Measurements from ENCODE around the gene ANTXRL.
A peak's percentile ranks its signal among the peaks of the same experiment; 100 is the strongest.
"Not testable (repeated sequence)": the region's sequence is repeated elsewhere in the genome, so short reads cannot be mapped to it uniquely, and the experiment has no call there.

The ANTXRL gene

DNA sequence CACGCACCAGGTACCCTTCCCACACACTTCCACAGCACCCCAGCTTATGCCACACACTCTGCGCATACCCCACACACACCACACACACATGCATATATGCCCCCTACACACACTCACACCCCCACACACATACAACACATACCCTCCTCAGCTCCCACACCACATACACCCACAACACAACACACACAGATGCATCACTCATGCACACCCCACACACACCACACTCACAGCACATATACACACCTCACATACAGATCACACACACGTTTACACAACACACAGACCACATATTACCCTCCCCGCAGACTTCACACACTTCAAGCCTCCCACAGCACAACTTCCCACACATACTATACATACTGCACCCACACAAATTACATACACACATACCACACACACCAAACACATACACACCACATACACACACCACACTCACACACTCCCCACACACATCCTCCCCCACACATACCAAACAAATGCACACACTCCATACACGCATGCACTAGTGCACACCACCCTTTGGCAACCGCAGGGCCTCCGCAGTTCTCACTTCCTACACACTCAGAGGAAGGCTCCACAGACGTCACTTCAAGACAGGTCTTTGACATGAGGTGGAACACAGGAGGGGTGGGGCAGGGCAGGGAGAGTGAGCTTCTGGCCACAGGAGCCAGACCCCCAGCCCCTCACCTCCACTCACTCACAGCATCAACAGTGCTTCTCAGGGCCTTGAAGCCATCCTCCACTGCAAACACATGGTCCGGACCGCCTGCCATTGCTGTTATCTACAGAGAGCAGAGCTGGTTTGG, 18.5 kb upstream of the ANTXRL start:
- Histone ChIP-seq H3K9ac (ENCODE audit: low read depth, low read length) (no peak overlapping the region), H3K4me1 (ENCODE audit: control insufficient read depth, insufficient read depth, low read length) (no peaks in the 10 kb centered on the region), H3K4me3 (ENCODE audit: low read depth, low read length) (no peak overlapping the region), H3K27ac (ENCODE audit: low read depth, low read length) (no peak overlapping the region), H3K9me3 (ENCODE audit: control insufficient read depth, insufficient read depth, low read length) (no peaks in the 10 kb centered on the region), H3K36me3 (ENCODE audit: control insufficient read depth, insufficient read depth, low read length) (no peaks in the 10 kb centered on the region), H3K27me3 (ENCODE audit: control insufficient read depth, insufficient read depth, low read length) (no peaks in the 10 kb centered on the region)

DNA sequence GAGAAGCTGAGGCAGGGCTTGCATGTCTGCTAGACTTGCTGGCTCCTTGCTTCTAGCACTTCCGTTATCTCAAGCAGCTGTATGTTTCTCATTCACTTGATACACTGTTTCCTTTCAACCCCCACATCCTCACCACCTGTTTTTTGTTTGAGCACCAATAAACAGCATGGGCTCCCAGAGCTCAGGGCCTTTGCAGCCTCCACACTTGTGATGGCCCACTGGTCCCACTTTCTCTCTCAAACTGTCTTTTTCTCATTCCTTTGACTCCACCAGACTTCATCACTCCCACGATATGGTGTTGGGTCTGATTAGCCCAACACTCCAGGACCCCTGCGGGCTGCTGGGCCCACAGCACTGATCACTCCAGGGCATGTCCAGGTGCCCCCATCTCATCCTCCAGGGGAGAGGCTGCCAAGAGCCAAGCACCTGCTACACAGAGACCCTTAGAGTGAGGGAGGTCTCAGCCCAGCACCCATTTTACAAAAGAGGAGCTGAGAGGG, 17.2 kb upstream of the ANTXRL start:
- H3K27ac ChIP-seq (ENCODE audit: low read depth, low read length); H3K9me3 ChIP-seq (ENCODE audit: control insufficient read depth, insufficient read depth, low read length); H3K27me3 ChIP-seq (ENCODE audit: control insufficient read depth, insufficient read depth, low read length); H3K4me1 ChIP-seq (ENCODE audit: control insufficient read depth, insufficient read depth, low read length); H3K36me3 ChIP-seq (ENCODE audit: control insufficient read depth, insufficient read depth, low read length); H3K9ac ChIP-seq (ENCODE audit: low read depth, low read length); H3K4me3 ChIP-seq (ENCODE audit: low read depth, low read length): not testable (repeated sequence)

DNA sequence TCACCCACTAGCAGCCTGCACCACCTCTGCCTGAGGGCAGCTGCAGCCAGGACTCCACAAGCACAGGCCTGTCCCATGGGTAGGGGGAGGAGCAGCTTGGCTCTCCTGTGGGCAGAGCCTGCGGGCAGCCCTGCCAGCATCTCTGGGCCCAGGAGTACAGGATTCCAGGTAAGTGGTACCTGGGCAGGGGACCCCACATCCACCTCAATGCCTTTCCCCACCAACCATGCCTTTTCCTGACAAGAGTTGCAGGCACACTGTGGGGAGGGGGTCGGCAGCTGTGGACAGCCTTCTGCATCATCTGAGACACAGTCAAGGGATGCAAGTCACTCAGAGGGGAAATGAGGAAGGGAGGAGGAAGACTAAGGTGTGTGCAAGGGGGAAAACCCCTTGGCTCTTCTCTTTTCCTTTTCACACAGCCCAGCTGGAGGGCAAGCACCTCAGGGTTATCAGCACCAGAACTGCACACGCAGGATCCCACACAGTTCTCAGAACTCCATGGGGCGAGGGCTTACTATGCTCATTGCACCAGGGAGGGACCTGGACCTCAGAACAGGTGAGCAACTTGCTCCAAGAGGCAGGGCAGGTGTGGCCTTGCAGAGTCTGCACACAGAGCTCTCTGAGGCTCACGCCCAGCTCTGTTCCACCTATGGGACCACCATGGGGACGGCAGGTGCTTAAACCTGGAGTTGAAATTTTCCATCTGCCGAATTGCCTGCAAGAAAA, 16.5 kb upstream of the ANTXRL start:
- H3K9ac ChIP-seq (ENCODE audit: low read depth, low read length): no peak overlapping the region
- H3K27ac ChIP-seq (ENCODE audit: low read depth, low read length): no peak overlapping the region

DNA sequence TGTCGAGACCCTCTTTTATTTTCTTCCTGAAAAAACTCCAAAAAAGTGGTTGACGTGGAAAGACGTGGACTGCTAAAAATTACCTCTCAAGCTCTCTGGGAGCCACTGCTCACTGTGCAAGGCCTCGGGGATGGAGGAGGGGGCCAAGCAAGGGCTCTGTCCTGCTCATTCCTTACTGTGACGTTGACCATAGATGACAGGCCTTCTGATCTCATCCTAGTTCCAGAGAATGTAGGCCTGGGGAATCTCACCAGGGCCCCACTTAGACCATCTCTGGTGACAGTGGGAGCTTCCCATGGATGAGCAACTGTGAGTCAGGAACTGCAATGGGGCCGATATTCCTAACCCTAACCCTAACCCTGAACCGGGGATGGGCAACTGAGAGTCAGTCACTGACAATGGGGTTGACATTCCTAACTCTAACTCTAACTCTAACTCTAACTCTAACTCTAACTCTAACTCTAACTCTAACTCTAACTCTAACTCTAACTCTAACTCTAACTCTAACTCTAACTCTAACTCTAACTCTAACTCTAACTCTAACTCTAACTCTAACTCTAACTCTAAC, 15.8 kb upstream of the ANTXRL start:
- not testable (repeated sequence) for H3K27ac ChIP-seq (ENCODE audit: low read depth, low read length); H3K9me3 ChIP-seq (ENCODE audit: control insufficient read depth, insufficient read depth, low read length); H3K9ac ChIP-seq (ENCODE audit: low read depth, low read length); H3K4me1 ChIP-seq (ENCODE audit: control insufficient read depth, insufficient read depth, low read length); H3K4me3 ChIP-seq (ENCODE audit: low read depth, low read length); H3K27me3 ChIP-seq (ENCODE audit: control insufficient read depth, insufficient read depth, low read length); H3K36me3 ChIP-seq (ENCODE audit: control insufficient read depth, insufficient read depth, low read length)

More for the DNA sequence above, 16.5 kb upstream of the ANTXRL start:
- no peaks in the 10 kb centered on the region for H3K36me3 ChIP-seq (ENCODE audit: control insufficient read depth, insufficient read depth, low read length)
- H3K4me3 ChIP-seq (ENCODE audit: low read depth, low read length): no peak overlapping the region
- no peaks in the 10 kb centered on the region for H3K27me3 ChIP-seq (ENCODE audit: control insufficient read depth, insufficient read depth, low read length)
- H3K4me1 ChIP-seq (ENCODE audit: control insufficient read depth, insufficient read depth, low read length): no peaks in the 10 kb centered on the region; the same call in 1 of the 2 replicates
- H3K9me3 ChIP-seq (ENCODE audit: control insufficient read depth, insufficient read depth, low read length): no peaks in the 10 kb centered on the region

DNA sequence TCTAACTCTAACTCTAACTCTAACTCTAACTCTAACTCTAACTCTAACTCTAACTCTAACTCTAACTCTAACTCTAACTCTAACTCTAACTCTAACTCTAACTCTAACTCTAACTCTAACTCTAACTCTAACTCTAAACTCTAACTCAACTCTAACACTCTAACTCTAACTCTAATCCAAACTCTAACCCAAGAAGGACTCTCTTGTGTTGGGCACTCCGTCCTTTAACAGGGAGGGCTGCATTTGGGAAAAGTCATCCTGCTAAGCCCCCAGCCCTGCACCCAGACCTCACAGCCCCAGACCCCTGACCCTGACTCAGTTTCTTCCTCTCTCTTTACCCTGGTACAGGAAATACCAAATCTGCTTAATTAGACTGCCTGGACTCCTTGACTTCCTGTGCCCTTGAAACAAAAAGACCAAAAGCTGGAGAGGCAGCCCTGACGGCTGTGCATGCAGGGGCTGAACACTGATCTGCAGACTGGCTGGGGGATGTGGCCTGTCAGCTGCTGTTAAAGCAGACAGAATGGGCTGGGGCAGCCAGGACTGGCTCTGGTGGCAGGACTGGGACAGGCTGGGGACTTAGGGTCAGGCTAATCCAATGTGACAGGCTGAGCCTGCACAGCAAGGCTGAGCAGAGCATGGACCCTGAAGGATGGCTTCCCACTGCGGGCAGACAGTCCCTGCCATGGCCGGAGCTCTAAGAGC, 14.8 kb upstream of the ANTXRL start:
- H3K27me3 ChIP-seq (ENCODE audit: control insufficient read depth, insufficient read depth, low read length); H3K36me3 ChIP-seq (ENCODE audit: control insufficient read depth, insufficient read depth, low read length); H3K9me3 ChIP-seq (ENCODE audit: control insufficient read depth, insufficient read depth, low read length); H3K4me3 ChIP-seq (ENCODE audit: low read depth, low read length); H3K4me1 ChIP-seq (ENCODE audit: control insufficient read depth, insufficient read depth, low read length); H3K27ac ChIP-seq (ENCODE audit: low read depth, low read length); H3K9ac ChIP-seq (ENCODE audit: low read depth, low read length): not testable (repeated sequence)

DNA sequence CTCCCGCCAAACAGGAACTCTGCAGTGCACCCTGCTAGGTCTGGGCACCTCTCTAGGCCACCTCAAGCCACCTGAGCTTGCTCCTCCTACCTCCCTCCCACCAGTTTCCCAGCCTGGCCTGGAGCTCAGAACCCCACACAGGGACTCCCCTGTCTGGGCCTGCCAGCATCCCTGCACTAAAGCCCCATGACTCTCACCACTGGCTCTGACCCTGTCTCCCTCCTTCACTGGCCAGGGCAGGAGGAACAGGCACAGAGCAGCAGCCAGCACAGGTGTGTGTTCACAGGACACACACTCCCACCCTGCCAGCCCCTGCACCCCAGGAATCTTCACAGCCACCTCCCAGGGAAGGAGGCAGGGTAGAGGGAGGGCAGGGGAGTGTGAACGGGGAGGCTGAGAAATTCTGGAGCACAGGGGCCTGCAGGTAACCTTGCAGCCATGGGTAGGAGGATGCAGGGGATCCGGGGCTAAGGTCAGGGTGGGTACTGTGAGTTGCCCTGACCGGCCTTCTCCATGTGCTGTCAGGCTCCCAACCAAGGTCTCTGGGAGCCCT, 13.9 kb upstream of the ANTXRL start:
- Histone ChIP-seq H3K9me3 (ENCODE audit: control insufficient read depth, insufficient read depth, low read length) (no peaks in the 10 kb centered on the region), H3K27ac (ENCODE audit: low read depth, low read length) (no peak overlapping the region), H3K4me1 (ENCODE audit: control insufficient read depth, insufficient read depth, low read length) (no peaks in the 10 kb centered on the region; the same call in 1 of the 2 replicates), H3K36me3 (ENCODE audit: control insufficient read depth, insufficient read depth, low read length) (no peaks in the 10 kb centered on the region), H3K27me3 (ENCODE audit: control insufficient read depth, insufficient read depth, low read length) (no peaks in the 10 kb centered on the region), H3K9ac (ENCODE audit: low read depth, low read length) (no peak overlapping the region), H3K4me3 (ENCODE audit: low read depth, low read length) (no peak overlapping the region)

DNA sequence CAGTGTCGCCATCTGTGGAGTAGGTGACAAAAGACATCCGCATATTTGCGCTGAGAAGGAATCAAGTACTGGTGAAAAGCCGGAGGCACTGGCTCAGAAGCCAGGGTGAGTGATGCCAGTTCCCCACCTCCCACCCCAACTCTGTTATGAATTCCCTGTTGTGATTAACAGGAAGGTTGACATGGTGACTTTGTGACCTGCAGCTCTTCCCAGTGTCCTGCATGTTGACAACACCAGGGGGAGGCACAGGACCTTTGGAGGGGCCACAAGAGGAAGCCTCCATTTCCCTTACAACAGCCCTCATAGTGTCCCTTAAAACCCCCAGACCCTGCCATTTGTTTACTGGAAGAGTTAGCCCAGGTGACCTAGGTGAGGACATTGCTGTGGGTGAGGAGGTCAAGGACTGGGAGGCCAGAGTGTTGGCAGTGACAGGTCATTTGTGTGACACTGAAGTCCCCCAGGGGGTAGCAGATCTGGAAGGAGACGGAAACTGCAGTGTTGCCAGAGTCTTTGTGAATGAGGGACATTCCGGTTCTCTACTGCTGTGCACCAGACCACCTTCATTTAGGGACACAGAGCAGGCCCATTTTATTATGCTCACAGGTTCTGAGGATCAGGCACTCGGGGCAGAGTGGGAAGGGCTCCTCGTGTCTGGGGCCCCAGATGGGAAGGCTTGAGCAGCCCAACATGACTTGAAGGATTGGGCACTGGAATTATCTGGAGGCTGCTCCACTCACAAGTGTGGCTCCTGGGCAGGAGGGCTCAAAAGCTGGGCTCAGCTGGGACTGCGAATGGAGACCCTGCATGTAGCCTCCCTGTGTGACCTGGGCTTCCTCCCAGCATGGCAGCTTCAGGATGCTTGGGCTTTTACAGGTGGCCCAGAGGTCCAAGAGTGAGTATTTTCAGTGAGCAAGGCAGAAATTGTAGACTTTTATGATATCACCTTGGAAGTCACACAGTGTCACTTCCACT, 13.0 kb upstream of the ANTXRL start:
- Histone ChIP-seq H3K36me3 (ENCODE audit: control insufficient read depth, insufficient read depth, low read length) (no peaks in the 10 kb centered on the region), H3K9me3 (ENCODE audit: control insufficient read depth, insufficient read depth, low read length) (no peaks in the 10 kb centered on the region), H3K27me3 (ENCODE audit: control insufficient read depth, insufficient read depth, low read length) (no peaks in the 10 kb centered on the region), H3K9ac (ENCODE audit: low read depth, low read length) (no peak overlapping the region), H3K4me1 (ENCODE audit: control insufficient read depth, insufficient read depth, low read length) (no peaks in the 10 kb centered on the region; the same call in 1 of the 2 replicates), H3K4me3 (ENCODE audit: low read depth, low read length) (no peak overlapping the region), H3K27ac (ENCODE audit: low read depth, low read length) (no peak overlapping the region)

DNA sequence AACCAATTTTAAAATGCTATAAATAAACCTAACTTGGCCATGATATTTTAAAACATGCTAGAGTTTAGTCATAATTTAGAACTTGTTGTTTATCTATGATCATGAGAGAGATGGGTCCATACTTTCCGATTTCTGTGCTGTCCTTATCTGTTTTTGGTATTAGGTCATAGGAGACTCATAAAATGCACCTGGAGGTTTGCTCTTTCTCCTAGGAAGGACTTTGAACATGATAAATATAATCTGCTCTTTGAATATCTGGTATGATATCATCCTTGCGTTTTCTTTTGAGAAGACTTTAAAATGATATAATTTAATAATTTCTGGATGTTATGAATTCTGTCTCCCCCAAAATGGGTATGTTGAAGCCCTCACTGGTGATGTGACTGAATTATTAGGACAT, 9.0 kb upstream of the ANTXRL start:
- H3K27me3 ChIP-seq (ENCODE audit: control insufficient read depth, insufficient read depth, low read length): peaks cover 18% of the 10 kb centered on the region
- H3K27ac ChIP-seq (ENCODE audit: low read depth, low read length): no peak overlapping the region

DNA sequence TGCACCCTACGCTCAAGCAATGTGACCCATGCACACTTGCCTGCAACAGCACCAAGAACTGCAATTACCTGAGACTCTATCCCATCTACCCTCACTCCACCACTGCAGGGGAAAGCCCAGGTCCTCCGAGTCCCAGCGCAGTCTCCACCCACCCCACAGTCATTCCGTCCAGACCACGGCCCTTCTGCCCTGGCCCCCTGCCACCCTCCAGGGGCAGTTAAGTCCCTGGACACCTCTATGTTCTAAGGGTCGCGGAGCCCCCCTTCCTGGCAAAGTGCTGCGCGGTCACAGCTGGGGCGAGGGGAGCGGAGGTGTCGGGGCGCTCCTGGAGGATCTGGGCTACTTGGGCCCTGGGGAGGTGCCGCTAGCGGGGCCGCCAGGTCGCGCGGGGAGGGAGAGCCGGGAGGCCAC, 4.4 kb upstream of the ANTXRL start:
- H3K36me3 ChIP-seq (ENCODE audit: control insufficient read depth, insufficient read depth, low read length); H3K9ac ChIP-seq (ENCODE audit: low read depth, low read length): not testable (repeated sequence)

More for the DNA sequence above, 9.0 kb upstream of the ANTXRL start:
- H3K4me1 ChIP-seq (ENCODE audit: control insufficient read depth, insufficient read depth, low read length): no peaks in the 10 kb centered on the region; the same call in 1 of the 2 replicates
- H3K36me3 ChIP-seq (ENCODE audit: control insufficient read depth, insufficient read depth, low read length): no peaks in the 10 kb centered on the region
- H3K9ac ChIP-seq (ENCODE audit: low read depth, low read length): no peak overlapping the region
- H3K9me3 ChIP-seq (ENCODE audit: control insufficient read depth, insufficient read depth, low read length): no peaks in the 10 kb centered on the region
- no peak overlapping the region for H3K4me3 ChIP-seq (ENCODE audit: low read depth, low read length)

More for the DNA sequence above, 4.4 kb upstream of the ANTXRL start:
- H3K9me3 ChIP-seq (ENCODE audit: control insufficient read depth, insufficient read depth, low read length); H3K4me1 ChIP-seq (ENCODE audit: control insufficient read depth, insufficient read depth, low read length); H3K27ac ChIP-seq (ENCODE audit: low read depth, low read length): not testable (repeated sequence)
- peaks cover 47% of the 10 kb centered on the region for H3K27me3 ChIP-seq (ENCODE audit: control insufficient read depth, insufficient read depth, low read length)
- peak overlapping the region; percentile 73 for H3K4me3 ChIP-seq (ENCODE audit: low read depth, low read length)

Data from HUES48 (cell line).